ENCODE measurements around the gene GLIS2.

The GLIS2 gene

DNA sequence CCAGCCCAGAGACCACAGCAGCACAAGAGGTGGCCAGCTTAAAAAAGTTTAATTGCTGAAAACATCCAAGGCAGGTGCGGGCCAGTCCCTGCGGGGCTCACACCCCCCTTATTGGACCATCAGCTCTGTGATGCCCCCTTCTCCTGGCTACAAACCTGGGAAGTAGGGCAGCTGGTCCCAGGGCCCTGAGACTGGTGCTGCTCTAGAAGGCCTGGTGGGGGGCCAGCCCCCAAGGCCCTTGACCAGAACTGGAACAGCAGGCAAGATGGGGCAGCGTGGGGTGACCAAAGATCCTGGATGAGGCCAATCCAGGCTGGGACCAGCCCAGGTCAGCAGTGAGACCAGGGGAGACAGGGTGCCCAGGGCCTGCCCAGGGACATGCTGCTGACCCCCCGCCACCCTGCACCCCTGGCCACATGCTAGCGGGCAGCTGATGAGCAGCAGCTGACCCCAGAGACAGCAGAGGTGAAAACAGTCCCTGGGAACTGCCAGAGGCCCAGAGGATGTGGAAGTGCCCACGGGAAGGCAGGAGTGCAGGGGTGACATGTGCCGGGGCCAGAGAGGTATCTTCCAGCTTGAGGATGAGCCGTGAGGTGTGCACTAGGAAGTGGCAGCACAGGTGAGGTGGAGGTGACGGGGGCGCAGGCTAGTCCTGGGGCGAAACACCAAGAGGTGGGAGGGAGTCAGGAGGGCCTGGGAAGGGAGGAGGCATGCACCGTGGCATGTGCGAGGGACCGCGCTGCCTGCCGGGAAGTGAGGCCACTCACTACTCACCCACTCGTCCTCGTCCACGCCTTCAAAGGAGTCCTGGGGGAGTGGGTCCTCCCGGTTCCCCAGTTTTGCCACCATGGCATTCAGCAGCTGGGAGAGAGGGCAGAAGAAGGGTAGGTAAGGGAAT, 38.9 kb downstream of the GLIS2 start:
- DNase-seq: no peak

DNA sequence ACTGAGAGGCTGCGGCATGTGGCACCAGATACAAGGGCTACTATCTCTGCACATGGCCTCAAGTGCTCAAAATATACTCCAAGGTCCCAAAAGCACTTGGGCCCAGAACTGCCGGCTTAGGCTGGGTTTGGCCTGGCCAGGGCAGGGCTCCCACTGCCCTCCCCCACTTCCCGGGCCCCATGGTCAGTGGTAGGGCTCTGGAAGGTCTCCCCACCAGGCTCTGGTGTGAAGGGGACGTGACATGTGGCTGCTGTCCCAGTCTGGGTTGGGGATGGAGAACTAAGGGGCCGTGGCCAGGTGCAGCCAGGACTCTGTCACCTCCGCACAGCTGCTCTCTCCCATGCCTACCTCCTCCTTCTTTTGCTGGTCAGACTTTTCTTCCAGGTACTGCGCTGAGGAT, 41.0 kb downstream of the GLIS2 start:
- no peak for DNase-seq

DNA sequence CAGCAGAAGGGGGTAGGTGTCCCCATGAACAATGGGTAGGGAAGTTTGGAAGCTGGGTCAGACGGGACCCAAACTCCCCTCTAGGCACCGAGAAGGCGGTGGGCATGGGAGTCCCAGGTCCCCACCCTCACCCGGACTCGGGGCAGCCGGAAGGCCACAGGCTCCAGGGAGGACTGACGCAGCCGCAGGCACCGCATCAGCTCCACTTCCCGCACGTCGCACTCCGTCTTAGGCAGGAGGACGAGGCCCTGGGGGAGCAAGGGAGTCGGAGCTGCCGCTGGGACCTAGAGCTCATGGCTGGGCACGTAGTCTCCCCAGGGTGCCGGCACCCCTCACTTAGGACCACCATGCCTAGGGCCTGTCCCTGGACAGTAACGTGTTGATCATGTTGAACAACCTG, 42.4 kb downstream of the GLIS2 start:
- DNase-seq: no peak

DNA sequence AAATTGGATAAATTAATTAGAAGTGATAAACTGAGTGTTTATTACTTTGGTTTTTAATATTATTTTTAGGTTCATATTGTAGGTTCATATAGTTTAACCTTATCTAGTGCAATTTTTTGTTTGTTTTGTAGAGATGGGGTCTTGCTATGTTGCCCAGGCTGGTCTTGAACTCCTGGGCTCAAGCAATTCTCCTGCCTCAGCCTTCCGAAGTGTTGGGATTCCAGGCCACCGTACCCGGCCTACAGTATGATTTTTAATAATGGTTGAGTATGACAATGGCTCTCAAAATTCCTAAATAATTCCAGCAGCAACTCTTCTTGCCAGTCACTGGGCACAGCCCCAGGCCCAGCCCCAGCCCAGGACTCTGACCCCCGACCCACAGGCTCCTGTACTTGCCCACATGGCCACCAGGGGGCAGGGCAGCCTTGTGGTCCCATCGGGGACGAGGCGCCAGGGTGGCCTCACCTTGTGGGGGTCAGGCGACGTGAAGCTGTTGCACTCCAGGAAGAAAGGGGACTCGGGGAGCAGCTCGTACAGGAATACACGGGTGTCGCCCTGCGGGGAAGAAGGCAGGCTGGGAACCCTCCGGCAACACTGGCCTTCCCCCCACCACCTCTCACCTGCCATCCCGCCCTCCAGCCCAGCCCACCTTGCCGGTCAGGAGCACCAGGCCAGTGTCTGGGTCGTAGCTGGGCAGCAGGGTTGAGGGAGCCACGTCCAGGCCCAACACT, 43.1 kb downstream of the GLIS2 start:
- peak; percentile 55 to 61 for DNase-seq

DNA sequence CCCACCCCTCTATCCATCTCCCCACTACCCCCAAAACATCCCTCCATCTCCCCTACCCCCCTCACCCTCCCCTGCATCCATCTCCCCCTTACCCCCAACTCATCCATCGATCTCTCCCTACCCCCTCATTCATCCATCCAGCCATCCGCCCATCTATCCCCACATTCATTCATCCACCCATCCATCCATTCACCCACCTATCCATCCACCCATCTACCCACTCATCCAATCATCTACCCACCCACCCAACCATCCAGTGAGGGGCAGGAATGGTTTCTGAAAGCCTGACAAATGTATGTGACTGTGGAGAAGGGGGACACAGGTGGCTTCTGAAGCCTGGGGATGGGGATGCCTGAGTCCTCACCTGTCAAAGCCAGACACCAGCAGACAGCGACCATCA, 44.0 kb downstream of the GLIS2 start:
- DNase-seq: no peak

DNA sequence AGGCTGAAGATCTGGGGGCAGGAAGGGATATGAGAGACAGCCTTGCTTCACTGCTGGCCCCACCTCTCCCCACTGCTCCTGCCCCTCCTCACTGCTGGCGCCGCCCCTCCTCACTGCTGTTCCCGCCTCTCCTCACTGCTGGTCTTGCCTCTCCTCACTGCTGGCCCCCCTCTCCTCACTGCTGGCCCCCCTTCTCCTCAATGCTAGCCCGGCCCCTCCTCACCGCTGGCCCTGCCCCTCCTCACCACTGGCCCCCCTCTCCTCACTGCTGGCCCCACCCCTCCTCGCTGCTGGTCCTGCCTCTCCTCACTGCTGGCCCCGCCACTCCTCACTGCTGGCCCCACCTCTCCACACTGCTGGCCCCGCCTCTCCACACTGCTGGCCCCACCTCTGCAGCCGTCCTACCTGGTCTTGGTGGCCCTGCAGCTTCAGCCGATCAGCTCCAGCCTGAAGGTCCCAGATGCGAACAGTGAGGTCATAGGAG, 44.7 kb downstream of the GLIS2 start:
- no peak for DNase-seq

DNA sequence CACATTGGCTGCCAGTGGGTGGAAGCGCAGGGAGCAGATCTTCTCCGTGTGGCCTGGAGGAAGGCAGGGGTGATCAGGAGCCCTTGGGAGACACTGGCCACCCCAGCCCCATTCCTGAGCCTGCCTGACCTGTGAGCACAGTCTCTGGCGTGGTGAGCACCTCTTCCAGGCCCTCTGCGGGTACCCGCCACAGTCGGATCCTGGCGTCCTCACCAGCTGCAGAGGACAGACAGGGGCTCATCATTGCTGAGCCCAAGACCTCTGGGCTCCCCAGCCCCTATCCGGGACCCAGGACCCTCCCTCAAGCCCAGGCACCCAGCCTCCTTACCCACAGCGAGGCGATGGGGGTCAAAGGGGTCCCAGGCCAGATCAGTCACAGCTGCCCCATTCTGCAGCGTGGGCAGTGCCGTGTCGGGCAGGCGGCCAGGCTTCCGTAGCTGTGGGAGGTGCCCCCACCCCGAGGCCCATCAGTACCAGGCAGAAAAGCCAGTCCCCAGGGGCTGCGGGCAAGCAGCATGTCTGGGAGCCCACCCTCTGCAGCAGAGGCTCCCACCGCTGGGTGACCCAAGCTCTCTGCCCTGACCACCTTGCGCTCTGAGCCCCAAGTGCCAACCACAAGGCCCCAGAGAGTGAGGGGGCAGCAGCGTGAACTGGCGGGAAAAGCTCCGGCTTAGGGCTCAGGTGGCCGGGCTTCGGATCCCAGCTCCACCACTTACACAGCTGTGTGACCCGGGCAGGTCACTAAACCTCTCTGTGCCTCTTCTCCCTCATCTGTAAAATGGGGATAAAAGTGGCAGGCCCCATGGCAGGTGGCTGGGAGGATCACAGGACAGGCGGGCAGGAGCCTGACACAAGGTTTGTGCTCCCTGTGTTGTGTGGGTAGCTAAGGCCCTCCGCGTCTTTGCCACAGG, 45.4 kb downstream of the GLIS2 start:
- no peak for DNase-seq

DNA sequence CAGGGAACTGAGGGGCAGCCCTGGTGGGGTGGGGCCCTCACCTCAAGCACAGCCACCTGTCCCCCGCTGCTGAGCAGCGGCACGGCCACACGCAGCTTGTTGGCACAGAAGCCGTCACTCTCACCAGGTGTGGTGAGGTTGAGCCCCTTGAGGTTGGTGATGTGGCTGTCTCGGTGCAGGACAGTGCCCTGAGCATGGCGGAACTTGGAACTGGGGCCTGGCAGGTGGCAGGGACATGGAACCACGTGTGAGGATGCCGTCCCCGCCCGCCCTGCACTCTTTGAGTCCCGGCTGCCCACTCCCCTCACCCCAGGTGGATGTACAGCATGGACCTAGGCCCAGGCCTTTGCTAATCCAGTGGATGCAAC, 46.1 kb downstream of the GLIS2 start:
- no peak for DNase-seq

DNA sequence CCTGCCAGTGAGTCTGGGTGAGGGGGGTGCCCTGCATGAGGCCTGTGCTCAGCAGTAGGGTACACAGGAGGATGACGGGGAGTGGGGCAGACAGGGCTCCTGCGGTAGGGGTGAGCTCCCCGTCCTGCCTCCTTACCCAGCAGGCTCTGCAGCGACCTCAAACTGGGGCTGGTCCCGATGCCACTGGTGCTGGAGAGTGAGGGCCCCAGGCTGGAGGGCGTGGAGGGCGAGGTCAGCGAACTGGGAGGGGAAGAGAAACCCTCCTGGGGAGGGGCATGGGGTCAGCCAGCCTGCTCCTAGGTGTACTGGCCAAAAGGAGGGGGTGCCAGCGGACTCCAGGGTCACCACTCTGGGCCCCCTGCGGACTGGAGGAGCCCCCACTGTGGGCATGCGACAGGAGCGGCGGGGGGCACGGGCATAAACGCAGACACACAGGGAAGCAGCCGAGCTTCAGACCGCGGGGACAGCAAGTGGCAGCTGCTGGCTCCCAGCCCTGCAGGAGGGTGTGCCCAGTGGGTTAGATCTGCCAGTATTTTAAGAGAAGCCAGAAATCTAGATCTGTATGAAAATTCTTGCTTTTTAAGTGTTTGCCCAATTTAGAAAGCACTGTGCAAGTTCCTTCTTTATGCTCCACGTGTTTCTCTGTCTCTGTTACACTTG, 46.7 kb downstream of the GLIS2 start:
- no peak for DNase-seq

DNA sequence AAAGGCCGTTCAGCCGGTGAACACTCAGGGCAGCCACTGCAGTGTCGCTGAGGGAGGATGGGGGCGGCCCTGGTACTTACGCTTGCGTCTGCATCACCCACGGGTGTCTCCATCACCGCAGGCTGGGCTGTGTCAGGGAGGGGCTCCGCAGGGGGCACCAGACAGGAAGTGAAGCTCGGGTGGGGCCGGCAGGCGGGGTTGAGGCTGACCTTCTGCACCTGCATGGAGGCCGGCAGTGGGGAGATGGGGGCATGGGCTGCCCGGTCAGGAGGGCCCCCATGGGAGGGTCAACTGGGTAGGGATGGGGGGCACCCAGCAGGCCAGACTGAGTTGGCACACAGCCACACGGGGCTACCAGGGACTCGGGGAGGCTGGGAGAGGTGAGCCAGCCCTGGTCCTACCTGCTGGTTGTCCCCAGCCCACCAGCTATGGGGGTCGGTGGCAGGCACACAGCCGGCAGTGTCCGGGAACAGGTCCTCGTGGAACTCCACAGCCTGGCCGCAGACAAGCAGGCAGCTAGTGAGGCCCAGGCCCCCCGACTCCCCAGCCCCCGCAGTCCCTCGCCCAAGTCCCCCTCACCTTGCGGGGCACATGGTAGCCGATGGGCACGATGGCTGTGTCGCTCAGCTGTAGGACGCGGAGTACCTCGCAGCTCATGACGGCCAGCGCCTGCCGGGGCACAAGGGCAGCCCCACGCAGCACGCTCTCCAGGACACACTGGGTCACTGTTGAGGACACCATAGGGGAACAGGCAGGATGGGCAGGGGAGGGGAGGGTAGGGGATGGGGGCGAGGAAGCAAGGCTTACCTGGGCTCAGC, 48.5 kb downstream of the GLIS2 start:
- no peak for DNase-seq

DNA sequence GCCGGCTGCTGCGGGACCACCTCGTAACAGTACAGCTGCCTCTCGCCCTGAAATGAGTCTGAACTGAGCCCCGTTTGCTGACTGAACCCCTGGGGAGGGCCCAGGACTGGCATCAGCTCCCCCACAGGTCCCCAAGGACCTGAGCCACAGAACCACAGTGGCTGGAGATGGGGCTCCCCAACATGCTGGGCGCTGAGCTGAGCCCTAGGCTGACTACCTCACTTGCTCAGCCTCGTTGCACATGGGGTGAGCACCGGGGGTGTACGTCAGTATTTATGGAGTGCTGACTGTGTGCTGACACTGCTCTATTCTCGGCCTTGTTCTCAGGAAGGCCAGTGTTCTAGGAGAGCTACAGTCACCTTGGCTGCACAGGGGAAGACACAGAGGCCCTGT, 49.1 kb downstream of the GLIS2 start:
- DNase-seq: no peak

DNA sequence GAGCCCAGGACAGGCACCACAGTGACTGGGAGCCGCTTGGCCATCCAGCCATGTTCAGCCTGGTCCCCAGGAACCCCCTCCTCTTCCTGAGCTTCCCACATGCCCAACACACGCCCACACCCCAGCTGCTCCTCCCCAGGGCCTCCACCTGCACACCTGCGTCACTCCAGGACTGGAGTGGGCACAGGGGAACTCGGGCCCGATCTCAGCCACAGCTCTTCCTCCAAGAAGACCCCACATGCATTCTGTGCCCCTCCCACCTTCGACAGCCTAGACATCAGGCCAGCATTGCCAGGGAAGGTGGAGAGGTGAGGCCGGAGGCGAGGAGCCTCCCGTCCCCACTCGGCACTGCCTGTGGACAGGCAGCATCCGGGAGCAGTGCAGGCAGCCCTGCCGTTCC, 49.7 kb downstream of the GLIS2 start:
- DNase-seq: no peak

DNA sequence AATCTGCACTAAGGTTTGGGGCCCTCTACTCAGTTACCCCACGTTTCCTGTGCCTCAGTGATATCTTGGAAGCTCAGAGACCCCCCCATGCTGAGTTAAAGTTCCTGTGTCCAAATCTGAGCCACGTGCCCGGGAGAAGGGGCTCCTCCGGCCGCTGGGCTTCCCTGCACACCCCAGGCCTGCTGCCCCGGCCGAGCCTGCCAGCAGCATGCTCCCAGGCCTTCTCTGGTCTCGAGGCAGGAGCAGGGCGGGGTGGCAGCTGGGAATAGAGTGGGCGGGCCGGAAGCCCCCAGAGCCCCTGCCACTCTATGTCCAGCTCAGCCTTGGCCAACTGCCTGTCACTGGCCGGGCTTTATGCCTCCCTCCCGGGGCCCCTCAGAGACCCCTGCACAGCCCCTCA, 50.1 kb downstream of the GLIS2 start:
- no peak for DNase-seq

DNA sequence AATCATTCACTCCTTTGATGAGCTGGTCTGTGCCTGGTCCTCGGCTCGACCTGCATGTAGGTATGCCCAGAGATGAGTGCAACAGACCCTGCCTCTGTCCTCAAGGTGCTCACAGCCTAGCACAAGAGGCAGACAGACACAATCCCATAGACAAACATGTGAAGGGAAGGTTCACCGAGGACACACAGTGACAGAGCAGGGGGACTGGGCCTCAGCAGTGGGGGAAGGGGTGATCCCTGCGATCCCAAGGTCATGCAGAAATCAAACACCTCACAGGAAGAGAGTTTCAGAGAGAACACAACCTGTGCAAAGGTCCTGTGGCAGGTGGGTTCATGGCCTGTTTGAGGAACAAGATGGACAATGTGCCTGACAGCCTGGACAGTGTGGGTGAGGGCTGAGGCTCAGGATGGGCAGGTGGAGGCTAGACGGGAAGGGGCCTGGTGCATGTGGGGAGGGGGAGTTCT, 51.6 kb downstream of the GLIS2 start:
- no peak for DNase-seq

DNA sequence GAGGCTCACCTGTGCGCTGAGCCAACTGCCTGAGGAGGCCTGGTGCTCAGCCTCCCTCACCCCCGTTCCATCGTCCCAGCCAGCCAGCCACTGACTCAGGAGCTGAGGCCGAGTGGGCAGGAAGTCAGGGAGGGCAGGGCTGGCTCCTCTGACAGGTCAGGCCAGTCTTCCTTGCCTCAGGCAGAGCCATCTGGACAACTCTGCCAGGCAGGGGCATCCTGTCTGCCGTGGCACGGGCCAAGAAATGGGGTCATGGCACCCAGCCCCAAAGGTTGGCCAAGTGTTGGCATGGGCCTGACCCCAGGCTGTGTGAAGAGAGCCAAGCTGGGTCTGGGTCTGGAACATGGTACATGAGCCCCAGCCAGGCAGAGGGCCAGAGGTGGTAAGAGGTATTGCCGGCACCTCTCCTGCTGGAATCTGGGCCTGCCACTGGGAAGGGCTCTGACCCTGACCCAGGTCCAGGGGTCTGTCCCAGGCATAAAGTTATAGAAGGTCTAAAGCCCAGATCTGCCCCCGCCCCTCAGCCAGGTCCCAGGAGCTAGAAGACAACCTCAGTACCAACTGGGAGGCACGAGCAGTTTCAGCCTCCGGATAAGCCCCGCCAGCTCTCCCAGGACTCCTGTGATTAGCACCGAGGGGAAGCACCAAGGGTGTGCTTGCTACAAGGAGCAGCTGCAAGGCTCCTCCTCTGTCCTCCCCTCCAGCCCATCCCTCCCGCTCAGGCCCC, 53.3 kb downstream of the GLIS2 start:
- no peak for DNase-seq

DNA sequence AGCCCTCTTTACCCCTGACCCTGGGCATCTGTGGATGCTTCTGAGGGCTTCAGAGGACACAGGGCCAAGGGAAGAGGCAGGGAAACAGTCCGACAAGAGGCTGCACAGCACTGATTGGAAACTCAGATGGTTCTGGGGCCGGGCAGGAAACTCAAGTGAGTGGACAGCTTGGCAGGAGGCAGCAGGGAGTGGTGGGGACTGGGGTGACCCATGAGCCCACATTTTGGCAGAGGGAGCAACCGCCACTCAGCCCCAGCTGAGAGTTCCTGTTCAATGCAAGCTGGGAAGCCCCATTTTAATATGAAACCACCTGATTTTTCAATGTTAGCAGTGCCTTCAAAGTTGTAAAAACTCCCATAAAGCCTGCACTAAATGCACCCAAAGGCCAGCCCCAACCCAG, 54.3 kb downstream of the GLIS2 start:
- no peak for DNase-seq

DNA sequence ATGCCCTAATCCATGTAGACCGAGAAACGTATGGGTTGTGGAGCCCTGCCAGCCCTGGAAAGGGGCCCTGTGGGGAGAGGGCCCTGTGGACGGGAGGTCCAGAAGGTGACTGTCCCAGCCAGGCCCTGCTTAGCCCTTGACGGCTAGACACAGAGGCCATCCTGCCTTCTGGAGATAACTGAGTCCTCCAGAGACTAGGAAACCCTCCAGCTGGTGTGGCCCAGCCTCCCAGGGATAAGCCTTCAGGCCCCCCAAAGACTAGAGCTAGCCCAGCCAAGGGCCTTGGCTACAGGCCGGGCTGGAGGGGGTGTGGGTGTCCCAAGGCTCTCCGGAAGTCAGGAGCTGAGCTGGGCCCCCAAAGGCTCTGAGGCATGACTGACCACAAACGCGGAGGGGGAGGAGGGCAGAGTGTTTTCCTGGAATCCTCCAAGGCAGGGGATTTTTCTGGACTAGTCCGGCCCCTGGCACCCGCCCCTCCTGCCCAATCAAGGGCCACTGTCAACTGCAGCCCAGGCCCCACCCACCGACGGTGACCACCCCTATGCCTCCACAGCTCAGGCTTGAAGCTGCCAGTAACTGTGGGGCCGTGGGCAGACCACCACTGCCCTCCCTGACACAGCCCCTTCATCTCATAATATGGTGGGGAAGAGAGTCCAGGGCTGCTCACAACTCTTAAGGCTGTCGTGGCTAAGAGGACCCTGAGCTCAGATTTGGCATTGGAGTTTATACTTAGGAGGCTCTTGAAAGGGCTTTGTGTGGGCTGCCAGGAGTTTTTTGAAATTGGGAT, 54.9 kb downstream of the GLIS2 start:
- DNase-seq: no peak

DNA sequence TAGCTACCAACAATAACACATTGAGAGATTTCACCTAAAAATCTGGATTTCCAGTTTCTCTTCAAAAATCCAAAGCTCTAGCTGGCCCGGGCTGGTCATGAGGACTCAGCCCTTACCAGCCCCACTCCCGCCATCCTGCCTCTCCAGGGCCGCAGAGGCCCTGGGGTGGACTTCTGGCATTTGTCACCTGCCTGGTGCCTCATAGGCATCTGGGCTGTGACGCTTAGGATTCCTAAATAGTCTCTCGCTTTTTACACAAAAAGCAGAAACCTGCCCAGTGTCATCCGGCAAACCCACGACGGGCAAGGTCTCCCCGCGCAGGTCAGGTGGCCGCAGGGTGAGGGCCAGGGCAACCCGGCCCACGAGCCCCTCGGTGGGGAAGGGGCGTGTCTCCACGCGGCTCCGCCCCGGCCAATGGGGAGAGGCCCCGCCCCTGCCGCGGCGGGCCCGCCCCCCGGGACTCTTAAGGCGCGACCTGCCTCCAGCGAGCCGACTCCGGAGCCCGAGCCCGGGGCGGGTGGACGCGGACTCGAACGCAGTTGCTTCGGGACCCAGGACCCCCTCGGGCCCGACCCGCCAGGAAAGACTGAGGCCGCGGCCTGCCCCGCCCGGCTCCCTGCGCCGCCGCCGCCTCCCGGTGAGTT, 55.6 kb downstream of the GLIS2 start, which contains the start of gene VASN:
VASN (plus strand) TSS at position 492 of the 644 bp plus-strand sequence. CDS start 9,030 bp downstream, outside the sequence.
- peak; percentile 55 to 63 for DNase-seq

DNA sequence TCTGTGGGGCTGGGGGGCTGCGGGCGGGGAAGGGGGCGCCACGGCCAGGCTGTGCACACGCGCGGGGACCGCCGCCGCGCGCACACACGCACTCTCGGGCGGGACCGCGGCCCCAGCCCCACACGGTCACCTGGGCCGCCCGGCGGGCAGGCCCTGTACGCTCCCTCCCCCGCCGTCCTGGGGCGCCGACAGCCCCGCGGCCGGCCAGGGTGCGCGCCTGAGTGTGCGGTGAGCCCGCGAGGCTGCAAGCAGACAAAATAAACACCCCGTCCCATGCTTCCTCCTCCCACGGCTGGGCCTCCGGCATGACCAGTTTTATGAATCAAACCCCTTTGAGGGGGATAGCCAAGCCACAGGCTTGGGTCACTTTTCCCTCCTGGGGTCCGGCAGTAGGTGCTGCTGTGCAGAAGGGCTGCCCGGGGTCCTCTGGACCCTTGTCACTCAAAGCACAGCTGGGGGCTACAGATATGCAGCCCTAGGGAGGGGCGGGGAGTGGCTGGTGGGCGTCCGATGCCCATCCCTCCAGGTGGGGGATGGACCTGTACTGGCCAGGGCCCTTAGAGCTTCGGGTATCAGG, 56.2 kb downstream of the GLIS2 start:
- no peak for DNase-seq

All from activated CD4-positive, alpha-beta T cell treated with anti-CD3 and anti-CD28 coated beads, Interleukin-2, amount 50 U/mL, for 4 hours (primary cell).